ENCODE measurements around the gene ISG15. TPM values are rescaled to one million over a fixed set of nuclear protein-coding genes. Genes with fewer than 3 reads are reported as not detected.

Gene ISG15
- total and polyA plus RNA-seq, 9 of the 15 experiments (the other 6 are each of a cell fraction or from before 2014, with no cell fraction given), result 0.40 to 58.3 (median 12.2) TPM

DNA sequence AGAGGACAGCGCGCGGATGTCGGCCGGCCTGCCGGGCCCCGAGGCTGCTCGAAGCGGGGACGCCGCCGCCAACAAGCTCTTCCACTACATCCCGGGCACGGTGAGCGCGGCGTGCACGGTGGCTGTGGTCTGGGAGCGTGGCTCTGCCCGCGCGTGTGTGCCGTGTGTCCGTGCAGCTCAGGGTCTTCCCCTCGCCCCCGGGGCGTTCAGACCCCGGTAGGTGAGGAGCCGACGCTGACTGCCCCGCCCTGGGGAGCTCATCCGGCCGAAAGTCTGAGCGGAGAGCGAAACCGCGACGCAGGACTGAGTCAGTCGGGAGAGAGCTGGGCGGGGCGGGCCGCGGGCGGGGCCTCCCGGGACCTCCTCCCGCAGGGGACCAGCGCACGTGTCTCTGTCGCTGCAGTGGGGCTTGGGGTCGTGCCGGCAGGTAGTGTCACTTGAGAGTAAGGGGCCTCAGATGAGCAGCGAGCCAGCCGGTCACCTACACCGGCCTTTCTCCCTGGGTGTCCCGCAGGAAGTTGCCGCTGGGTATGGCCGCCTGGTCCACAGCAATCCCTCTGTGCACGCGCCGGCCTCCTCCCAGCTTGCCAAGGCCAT lies 46.5 kb upstream of the ISG15 start (continued):
- TF ChIP-seq RAD21 (CRISPR knock-in tag; conservative IDR thresholded peaks at IDR 0.05 in 1 of 2, IDR thresholded peaks at IDR 0.05 in 1 of 2), result peak in 1 of 2 experiments; percentile 6; a peak in 1 of 4 replicates
- TF ChIP-seq HNRNPH1 (optimal IDR thresholded peaks at IDR 0.05; ENCODE audit: low read depth, low read length), result no peak
- TF ChIP-seq XRCC4 (IDR thresholded peaks at IDR 0.05; ENCODE audit: extremely low read depth, insufficient read depth, insufficient read length), result no peak
- no peak for TF ChIP-seq KLF13 (tag; IDR thresholded peaks at IDR 0.05; ENCODE audit: borderline replicate concordance, low read depth)
- no peak for TF ChIP-seq SPI1 (IDR thresholded peaks at IDR 0.05; ENCODE audit: borderline replicate concordance, low read depth, low read length)
- TF ChIP-seq SNAPC5 (CRISPR knock-in tag; IDR thresholded peaks at IDR 0.05), result no peak
- no peak for TF ChIP-seq ZNF282 (CRISPR knock-in tag; IDR thresholded peaks at IDR 0.05)
- no peak for TF ChIP-seq ZNF347 (CRISPR knock-in tag; IDR thresholded peaks at IDR 0.05; ENCODE audit: low read depth)
- no peak for TF ChIP-seq TEAD1 (CRISPR knock-in tag; IDR thresholded peaks at IDR 0.05)
- TF ChIP-seq ELF1 (tag; IDR thresholded peaks at IDR 0.05), result no peak
- no peak for TF ChIP-seq PRPF4 (IDR thresholded peaks at IDR 0.05; ENCODE audit: insufficient read depth, low read depth, low read length, poor library complexity, severe bottlenecking)
- no peak for TF ChIP-seq CBFA2T3 (IDR thresholded peaks at IDR 0.05)
- no peak for TF ChIP-seq ZFPM2 (CRISPR knock-in tag; IDR thresholded peaks at IDR 0.05)
- TF ChIP-seq NCOR1 (IDR thresholded peaks at IDR 0.05), result no peak
- TF ChIP-seq, protein P1, sequence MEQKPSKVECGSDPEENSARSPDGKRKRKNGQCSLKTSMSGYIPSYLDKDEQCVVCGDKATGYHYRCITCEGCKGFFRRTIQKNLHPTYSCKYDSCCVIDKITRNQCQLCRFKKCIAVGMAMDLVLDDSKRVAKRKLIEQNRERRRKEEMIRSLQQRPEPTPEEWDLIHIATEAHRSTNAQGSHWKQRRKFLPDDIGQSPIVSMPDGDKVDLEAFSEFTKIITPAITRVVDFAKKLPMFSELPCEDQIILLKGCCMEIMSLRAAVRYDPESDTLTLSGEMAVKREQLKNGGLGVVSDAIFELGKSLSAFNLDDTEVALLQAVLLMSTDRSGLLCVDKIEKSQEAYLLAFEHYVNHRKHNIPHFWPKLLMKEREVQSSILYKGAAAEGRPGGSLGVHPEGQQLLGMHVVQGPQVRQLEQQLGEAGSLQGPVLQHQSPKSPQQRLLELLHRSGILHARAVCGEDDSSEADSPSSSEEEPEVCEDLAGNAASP (IDR thresholded peaks at IDR 0.05), result no peak
- TF ChIP-seq, protein P2, sequence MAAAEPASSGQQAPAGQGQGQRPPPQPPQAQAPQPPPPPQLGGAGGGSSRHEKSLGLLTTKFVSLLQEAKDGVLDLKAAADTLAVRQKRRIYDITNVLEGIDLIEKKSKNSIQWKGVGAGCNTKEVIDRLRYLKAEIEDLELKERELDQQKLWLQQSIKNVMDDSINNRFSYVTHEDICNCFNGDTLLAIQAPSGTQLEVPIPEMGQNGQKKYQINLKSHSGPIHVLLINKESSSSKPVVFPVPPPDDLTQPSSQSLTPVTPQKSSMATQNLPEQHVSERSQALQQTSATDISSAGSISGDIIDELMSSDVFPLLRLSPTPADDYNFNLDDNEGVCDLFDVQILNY (CRISPR knock-in tag; IDR thresholded peaks at IDR 0.05), result no peak
- no peak for TF ChIP-seq NFXL1 (CRISPR knock-in tag; IDR thresholded peaks at IDR 0.05)
- TF ChIP-seq PTBP1 (IDR thresholded peaks at IDR 0.05; ENCODE audit: low read depth, low read length), result no peak
- 0 out of 2 replicates have a peak, but pooled peaks have one; percentile 31 for TF ChIP-seq DMBX1 (CRISPR knock-in tag; IDR thresholded peaks at IDR 0.05; ENCODE audit: borderline replicate concordance)
- no peak for TF ChIP-seq HDAC2 (IDR thresholded peaks at IDR 0.05)
- TF ChIP-seq ZBTB34 (CRISPR knock-in tag; IDR thresholded peaks at IDR 0.05), result no peak
- no peak for TF ChIP-seq RUNX1 (IDR thresholded peaks at IDR 0.05; ENCODE audit: low read depth)
- no peak for TF ChIP-seq ZNF175 (CRISPR knock-in tag; IDR thresholded peaks at IDR 0.05; ENCODE audit: low read depth)
- no peak for TF ChIP-seq TAL1 (IDR thresholded peaks at IDR 0.05)
